ENCODE data around the gene ABLIM1. TPM values are rescaled to one million over a fixed set of nuclear protein-coding genes. Genes with fewer than 3 reads are reported as not detected.

Gene ABLIM1
- total RNA-seq, 1 donor from 2014 or later = 144 TPM

- intact Hi-C loops (cut with DNase I) = no loop called here
- Histone ChIP-seq H3K27me3 (no peaks in the 10 kb centered on the region), H3K9me3 (no peaks in the 10 kb centered on the region), H3K36me3 (no peaks in the 10 kb centered on the region), H3K27ac (no peak overlapping the region), H3K4me1 (peaks cover 32% of the 10 kb centered on the region), H3K4me3 (no peak overlapping the region)
- no peak for ATAC-seq
- TF ChIP-seq CTCF (IDR thresholded peaks at IDR 0.05) = no peak
- DNase-seq = no peak
Measured at GRCh38 chr10:114687459-114687858, 29.4 kb upstream of the ABLIM1 start.

- no peak for DNase-seq
- no peak for TF ChIP-seq CTCF (IDR thresholded peaks at IDR 0.05)
- H3K9me3 ChIP-seq = no peaks in the 10 kb centered on the region
- H3K36me3 ChIP-seq = no peaks in the 10 kb centered on the region
- no peaks in the 10 kb centered on the region for H3K27me3 ChIP-seq
- peaks cover 25% of the 10 kb centered on the region for H3K4me1 ChIP-seq
- H3K4me3 ChIP-seq = no peak overlapping the region
- H3K27ac ChIP-seq = no peak overlapping the region
- no peak for ATAC-seq
- intact Hi-C loops (cut with DNase I) = no loop called here
Measured at GRCh38 chr10:114686013-114686412, 27.9 kb upstream of the ABLIM1 start.

GRCh38 chr10:114685456-114685855 is 27.4 kb upstream of the ABLIM1 start:
- TF ChIP-seq CTCF (IDR thresholded peaks at IDR 0.05) = no peak
- ATAC-seq = peak; percentile 39
- H3K27ac ChIP-seq = peak overlapping the region; percentile 72
- H3K9me3 ChIP-seq = no peaks in the 10 kb centered on the region
- peaks cover 30% of the 10 kb centered on the region for H3K4me1 ChIP-seq
- no peaks in the 10 kb centered on the region for H3K36me3 ChIP-seq
- no peaks in the 10 kb centered on the region for H3K27me3 ChIP-seq
- H3K4me3 ChIP-seq = no peak overlapping the region
- DNase-seq = no peak
- intact Hi-C loops (cut with DNase I) = no loop called here

- no peak for DNase-seq
- Histone ChIP-seq H3K36me3 (no peaks in the 10 kb centered on the region), H3K27me3 (no peaks in the 10 kb centered on the region), H3K9me3 (no peaks in the 10 kb centered on the region), H3K27ac (peak overlapping the region; percentile 72), H3K4me1 (peaks cover 30% of the 10 kb centered on the region), H3K4me3 (peak overlapping the region; percentile 24)
- ATAC-seq = peak; percentile 47
- TF ChIP-seq CTCF (IDR thresholded peaks at IDR 0.05) = no peak
- intact Hi-C loops (cut with DNase I) = no loop called here
Measured at GRCh38 chr10:114684822-114685209, 26.7 kb upstream of the ABLIM1 start.

GRCh38 chr10:114684084-114684821 is 26.2 kb upstream of the ABLIM1 start:
- TF ChIP-seq CTCF (IDR thresholded peaks at IDR 0.05) = no peak
- H3K9me3 ChIP-seq = no peaks in the 10 kb centered on the region
- intact Hi-C loops (cut with DNase I) = no loop called here
- DNase-seq (peak; percentile 79), ATAC-seq (peak; percentile 86)
- H3K27ac ChIP-seq = peak overlapping the region; percentile 72
- H3K36me3 ChIP-seq = no peaks in the 10 kb centered on the region
- H3K4me3 ChIP-seq = peak overlapping the region; percentile 24
- peaks cover 30% of the 10 kb centered on the region for H3K4me1 ChIP-seq
- H3K27me3 ChIP-seq = no peaks in the 10 kb centered on the region
